H1 (cell line): ENCODE results near the gene ITGA5. TPM values are rescaled to one million over a fixed set of nuclear protein-coding genes. Genes with fewer than 3 reads are reported as not detected.

Source experiments
- CTCF ChIA-PET: fragments of 300-600 bp; sonication (Branson Sonifier 250); formaldehyde crosslinking; loops from one replicate; lab custom pipeline; 2021; ENCODE audit not compliant: partially characterized antibody; lab: Charles Lee
- POLR2A ChIA-PET: fragments of 300-600 bp; sonication (Branson Sonifier 250); formaldehyde crosslinking; loops from one replicate; lab custom pipeline; 2021; ENCODE audit warnings: inconsistent platforms; ENCODE audit not compliant: partially characterized antibody; lab: Charles Lee
- DNase-seq, 2 experiments: peaks; one replicate each; pipeline versions ENCODE4 v3.0.0 to v3.0.0-alpha.2; 2010 to 2022; ENCODE audit warnings: low spot score in 2 of 2, low read depth in 1 of 2, mixed read lengths in 1 of 2
- FAIRE-seq: peaks from 2 replicates; lab custom pipeline; 2011; peaks lifted over from hg19 to GRCh38; lab: Jason Lieb, UNC
- H2AFZ ChIP-seq: 2 replicates; pipeline ENCODE4 v1.8.1; 2012; ENCODE audit warnings: low read length, inconsistent platforms
- H2AK5ac ChIP-seq: 2 replicates; pipeline ENCODE4 v1.6.1; 2013; ENCODE audit warnings: low read depth, low read length
- H2BK120ac ChIP-seq: replicated peaks from 2 replicates; pipeline ENCODE3; 2013; ENCODE audit warnings: low read depth, low read length, inconsistent platforms
- H2BK12ac ChIP-seq: 2 replicates; pipeline ENCODE4 v1.6.1; 2013; ENCODE audit warnings: low read depth, low read length
- H2BK15ac ChIP-seq: 2 replicates; pipeline ENCODE4 v1.6.1; 2013; ENCODE audit warnings: low read length
- H2BK20ac ChIP-seq: 2 replicates; pipeline ENCODE4 v1.6.1; 2013; ENCODE audit warnings: low read length
- H2BK5ac ChIP-seq: 2 replicates; pipeline ENCODE4 v1.6.1; 2013; ENCODE audit warnings: low read depth, low read length
- H3K14ac ChIP-seq: 2 replicates; pipeline ENCODE4 v1.6.1; 2013; ENCODE audit warnings: inconsistent platforms; ENCODE audit not compliant: insufficient read length
- H3K18ac ChIP-seq: 2 replicates; pipeline ENCODE4 v1.6.1; 2013; ENCODE audit warnings: low read length; ENCODE audit errors: extremely low read depth
- H3K23ac ChIP-seq: 2 replicates; pipeline ENCODE4 v1.6.1; 2013; ENCODE audit warnings: inconsistent platforms; ENCODE audit not compliant: insufficient read length
- H3K23me2 ChIP-seq: 2 replicates; pipeline ENCODE4 v1.6.1; 2013; ENCODE audit warnings: low read depth, low read length
- H3K27ac ChIP-seq: 2 replicates; pipeline ENCODE4 v1.6.1; 2011; ENCODE audit warnings: low read depth, low read length, inconsistent platforms
- H3K27me3 ChIP-seq, 4 experiments: replicated peaks in 1 of 4; 1 replicate in 1 of 4; 2 replicates in 3 of 4; pipeline versions ENCODE4 v1.6.1 to v1.8.1; 2011 to 2013; ENCODE audit warnings: low read length in 3 of 4, mild to moderate bottlenecking in 3 of 4, inconsistent platforms in 2 of 4, mixed read lengths in 2 of 4, moderate library complexity in 1 of 4; ENCODE audit not compliant: control insufficient read depth in 3 of 4, insufficient read depth in 3 of 4; ENCODE audit errors: extremely low read depth in 1 of 4
- H3K36me3 ChIP-seq, 4 experiments: 2 replicates each; pipeline versions ENCODE4 v1.6.1 to v1.8.1; 2011 to 2013; ENCODE audit warnings: mild to moderate bottlenecking in 4 of 4, low read length in 3 of 4, moderate library complexity in 2 of 4, control low read depth in 1 of 4, inconsistent platforms in 1 of 4; ENCODE audit not compliant: insufficient read depth in 4 of 4, control insufficient read depth in 2 of 4
- H3K4ac ChIP-seq: replicated peaks from 2 replicates; pipeline ENCODE3; 2013; ENCODE audit warnings: low read length, low read depth, mixed read lengths, inconsistent platforms; ENCODE audit not compliant: insufficient read length
- H3K4me1 ChIP-seq, 4 experiments: replicated peaks in 1 of 4; 1 replicate in 1 of 4; 2 replicates in 3 of 4; pipeline versions ENCODE4 v1.6.1 to v1.8.1; 2011 to 2013; ENCODE audit warnings: low read length in 3 of 4, inconsistent platforms in 2 of 4, mixed read lengths in 1 of 4; ENCODE audit not compliant: insufficient read depth in 4 of 4, control insufficient read depth in 3 of 4
- H3K4me2 ChIP-seq, 2 experiments: 2 replicates each; pipeline versions ENCODE4 v1.6.1 to v1.8.1; 2011 to 2013; ENCODE audit warnings: low read depth in 2 of 2, low read length in 2 of 2, control low read depth in 1 of 2, inconsistent platforms in 1 of 2, mild to moderate bottlenecking in 1 of 2; ENCODE audit not compliant: insufficient read depth in 1 of 2
- H3K4me3 ChIP-seq, 4 experiments: fragments of 200-600, 300-600 bp in 1 of 4; sonication (generic), shearing (Covaris generic), sonication (Bioruptor Twin) in 1 of 4; 2 replicates each; pipeline versions ENCODE4 v1.5.1 to v1.8.1; 2011 to 2016; ENCODE audit warnings: low read length in 4 of 4, low read depth in 3 of 4, control low read depth in 2 of 4, inconsistent platforms in 2 of 4, mild to moderate bottlenecking in 2 of 4, mixed read lengths in 1 of 4, moderate library complexity in 1 of 4; ENCODE audit not compliant: insufficient read depth in 2 of 4; ENCODE audit errors: extremely low read depth in 1 of 4
- H3K56ac ChIP-seq: replicated peaks from 2 replicates; pipeline ENCODE3; 2013; ENCODE audit warnings: low read depth, mild to moderate bottlenecking, mixed read lengths, low read length, inconsistent platforms; ENCODE audit not compliant: insufficient read length
- H3K79me1 ChIP-seq: 2 replicates; pipeline ENCODE4 v1.6.1; 2013; ENCODE audit warnings: low read depth, low read length, control low read depth
- H3K79me2 ChIP-seq, 2 experiments: 2 replicates each; pipeline versions ENCODE4 v1.6.1 to v1.8.1; 2012 to 2013; ENCODE audit warnings: low read length in 2 of 2, mild to moderate bottlenecking in 2 of 2, inconsistent platforms in 1 of 2; ENCODE audit not compliant: insufficient read depth in 2 of 2, control insufficient read depth in 1 of 2
- H3K9ac ChIP-seq, 4 experiments: replicated peaks in 1 of 4; 1 replicate in 1 of 4; 2 replicates in 3 of 4; pipeline versions ENCODE4 v1.6.1 to v1.8.1; 2011 to 2013; ENCODE audit warnings: low read depth in 3 of 4, low read length in 3 of 4, control low read depth in 2 of 4, mild to moderate bottlenecking in 2 of 4, moderate library complexity in 2 of 4, inconsistent platforms in 1 of 4; ENCODE audit errors: extremely low read depth in 1 of 4
- H3K9me3 ChIP-seq, 2 experiments: 2 replicates each; pipeline versions ENCODE4 v1.6.1 to v1.8.1; 2012 to 2013; ENCODE audit warnings: mild to moderate bottlenecking in 2 of 2, moderate library complexity in 2 of 2, control low read depth in 1 of 2, inconsistent platforms in 1 of 2, low read depth in 1 of 2, low read length in 1 of 2, mixed read lengths in 1 of 2; ENCODE audit not compliant: insufficient read depth in 2 of 2
- H4K20me1 ChIP-seq, 2 experiments: replicated peaks in 1 of 2; 2 replicates each; pipeline versions ENCODE3 to v1.8.1; 2011 to 2013; ENCODE audit warnings: inconsistent platforms in 2 of 2, low read length in 2 of 2, mild to moderate bottlenecking in 1 of 2; ENCODE audit not compliant: insufficient read depth in 2 of 2, control insufficient read depth in 1 of 2
- H4K5ac ChIP-seq: 2 replicates; pipeline ENCODE4 v1.6.1; 2013; ENCODE audit warnings: low read length, low read depth, mixed read lengths, inconsistent platforms; ENCODE audit not compliant: insufficient read length
- H4K8ac ChIP-seq: 2 replicates; pipeline ENCODE4 v1.8.0; 2013; ENCODE audit warnings: mild to moderate bottlenecking, moderate library complexity, low read length, inconsistent platforms; ENCODE audit not compliant: insufficient read depth; ENCODE audit errors: extremely low read depth
- H4K91ac ChIP-seq: replicated peaks from 2 replicates; pipeline ENCODE3; 2013; ENCODE audit warnings: low read length, mixed read lengths, inconsistent platforms; ENCODE audit not compliant: insufficient read length
- BRCA1 ChIP-seq: IDR thresholded peaks from 2 replicates; pipeline ENCODE4 v1.6.1; 2012; ENCODE audit warnings: low read depth, low read length, improper control_type of control experiment
- CHD2 ChIP-seq: IDR thresholded peaks from 2 replicates; pipeline ENCODE4 v1.6.1; 2012; ENCODE audit warnings: low read length, improper control_type of control experiment
- EGR1 ChIP-seq: IDR thresholded peaks from 2 replicates; pipeline ENCODE4 v1.6.1; 2011; ENCODE audit warnings: low read depth, low read length, borderline replicate concordance
- EZH2 ChIP-seq: fragments of 200-600 bp; sonication (generic); IDR thresholded peaks from 2 replicates; pipeline ENCODE4 v1.7.1; 2012; ENCODE audit warnings: low read depth, mild to moderate bottlenecking, moderate library complexity, low read length, inconsistent platforms; ENCODE audit not compliant: severe bottlenecking
- HDAC6 ChIP-seq: IDR thresholded peaks from one replicate; pipeline ENCODE4 v1.7.1; 2012; ENCODE audit warnings: low read depth, mild to moderate bottlenecking, inconsistent platforms, low read length, moderate library complexity
- SAP30 ChIP-seq: fragments of 300-600 bp; sonication (generic); IDR thresholded peaks from 2 replicates; pipeline ENCODE4 v1.7.1; 2012; ENCODE audit warnings: low read length, moderate library complexity, mild to moderate bottlenecking, inconsistent platforms; ENCODE audit not compliant: insufficient read depth, insufficient replicate concordance
- YY1 ChIP-seq: IDR thresholded peaks from 2 replicates; pipeline ENCODE4 v1.6.1; 2011; ENCODE audit warnings: low read depth, mild to moderate bottlenecking, low read length
- WGBS, 2 experiments: shearing (Covaris generic) in 1 of 2; methylation state at CpG; one replicate each; pipeline versions ENCODE4 v1.1.6 to v1.1.7; 2013 to 2015; ENCODE audit warnings: low lambda C conversion rate in 2 of 2, mixed read lengths in 2 of 2, inconsistent platforms in 1 of 2, low coverage in 1 of 2, missing lambda C conversion rate in 1 of 2; ENCODE audit not compliant: insufficient replicate concordance in 2 of 2, insufficient coverage in 1 of 2, insufficient read length in 1 of 2; ENCODE audit errors: extremely low coverage in 1 of 2, missing lambda C conversion rate in 1 of 2; 5-methylcytosine and 5-hydroxymethylcytosine counted together
- polyA plus RNA-seq, 7 experiments: library from polyadenylated mRNA; depleted of rRNA in 3 of 7; stranded (reverse) in 5 of 7; unstranded in 2 of 7; fragments of >200 nt in 5 of 7; fragments of 200-250 nt in 2 of 7; gene quantifications; 1 replicate in 5 of 7; 2 replicates in 1 of 7; 4 replicates in 1 of 7; pipeline versions ENCODE4 v1.2.1 to v1.2.3, GENCODE V29; 2011 to 2013; ENCODE audit warnings: missing spikeins in 2 of 7, mixed read lengths in 2 of 7
- total RNA-seq: library from RNA; stranded (reverse); fragmentation: NEBNext Ultra II Directional; extraction: Animal tissue kit (Norgen Biotek cat#: 25700); gene quantifications from 2 replicates; pipeline ENCODE4 v1.2.1, GENCODE V29; 2021
- TF ChIP-seq, protein P1 (sequence below): IDR thresholded peaks from 2 replicates; pipeline ENCODE4 v1.6.1; 2012; ENCODE audit warnings: low read length, inconsistent platforms

ITGA5 gene
- total and polyA plus RNA-seq, 2 of the 8 experiments (the other 6 are each of a cell fraction or from before 2014, with no cell fraction given) = 11.6 to 19.4 TPM

DNA sequence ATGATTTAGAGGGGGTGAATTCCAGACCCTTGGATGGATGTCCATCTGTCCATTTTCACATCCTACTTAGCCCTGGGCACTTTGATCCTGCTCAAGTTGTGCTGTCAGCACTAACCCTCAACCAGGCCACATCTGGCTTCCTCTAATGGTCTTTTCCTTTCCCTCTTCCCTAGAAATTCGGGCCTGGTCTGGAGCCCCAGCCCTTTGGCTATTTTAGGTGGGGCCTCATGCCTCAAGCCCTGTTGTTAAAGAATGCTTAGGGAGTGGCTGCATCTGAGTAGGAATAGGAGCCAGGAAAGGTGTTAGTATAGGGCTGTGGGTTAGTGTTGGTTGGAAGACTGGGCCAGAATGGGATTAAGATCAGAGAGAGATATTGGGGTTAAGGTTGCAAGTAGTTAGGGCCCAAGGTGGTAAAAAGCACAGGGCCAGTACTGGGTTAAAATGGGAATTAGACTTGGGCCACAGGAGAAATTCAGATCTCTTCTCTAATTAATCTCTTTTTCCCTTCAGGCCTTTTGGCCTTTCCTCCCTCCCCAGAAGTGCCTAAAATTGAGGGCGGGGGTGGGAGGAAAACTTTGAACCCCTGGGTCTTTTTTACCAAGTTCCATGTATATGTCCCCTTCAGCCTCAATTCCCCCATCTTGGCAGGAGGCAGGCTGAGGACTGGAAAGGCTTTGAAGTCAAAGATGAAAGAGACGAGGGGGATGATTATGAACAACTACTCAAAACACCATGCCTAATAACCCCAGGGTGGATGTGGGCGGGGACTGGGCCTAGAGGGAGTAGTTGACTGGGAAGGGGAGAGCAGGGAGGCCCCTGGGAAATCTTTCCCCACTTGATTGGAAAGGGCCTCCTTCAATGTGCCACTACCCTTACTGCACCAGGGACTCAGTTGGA, 30.6 kb downstream of the ITGA5 start:
- Histone ChIP-seq H3K36me3 (peaks cover 0 to 3% (median 0%) of the 10 kb centered on the region in 4 experiments; a peak in 1 of 8 replicates), H3K9ac (no peak overlapping the region), H4K20me1 (peaks cover 0 to 4% of the 10 kb centered on the region in 2 experiments), H2AFZ (no peak overlapping the region), H2BK12ac (no peak overlapping the region), H2BK5ac (0 out of 2 replicates have a peak overlapping the region, but pooled peaks have one; percentile 50), H3K4me3 (peak overlapping the region in 1 of 4 experiments; percentile 11; a peak in 2 of 8 replicates), H3K18ac (peak overlapping the region; percentile 75; the same call in 1 of the 2 replicates), H2AK5ac (0 out of 2 replicates have a peak overlapping the region, but pooled peaks have one; percentile 18), H4K5ac (no peak overlapping the region), H3K79me2 (no peaks in the 10 kb centered on the region), H2BK20ac (peak overlapping the region; percentile 32; the same call in 1 of the 2 replicates), H2BK120ac (no peak overlapping the region), H3K56ac (no peak overlapping the region), H3K9me3 (no peaks in the 10 kb centered on the region), H3K27ac (no peak overlapping the region), H3K27me3 (peaks cover 0 to 4% (median 0%) of the 10 kb centered on the region in 4 experiments; a peak in 2 of 7 replicates), H3K23me2 (peaks cover 14% of the 10 kb centered on the region), H2BK15ac (0 out of 2 replicates have a peak overlapping the region, but pooled peaks have one; percentile 72), H3K4me2 (peak overlapping the region; percentile 14 to 76; a peak in 2 of 4 replicates), H3K4ac (no peak overlapping the region), H3K23ac (no peak overlapping the region), H3K4me1 (peaks cover 51 to 68% (median 58%) of the 10 kb centered on the region in 4 experiments), H4K8ac (no peak overlapping the region), H4K91ac (no peak overlapping the region), H3K79me1 (0 out of 2 replicates have a peak, but pooled peaks cover 3% of the 10 kb centered on the region), H3K14ac (no peak overlapping the region)
- ChIA-PET POLR2A (interaction anchor here (0.7 to 1.5 kb wide), 5 partner anchors 11 to 108 kb away, joined by 3 to 16 read pairs (median 3); partner anchors contain the start of genes CBX5 and HNRNPA1), CTCF (interaction anchor here (0.6 to 10.5 kb wide), 13 partner anchors 8 to 96 kb away, joined by 3 to 168 read pairs (median 6); partner anchors contain the start of gene ZNF385A)
- FAIRE-seq (no peak), DNase-seq (no peak)
- 49% methylated on average over 4 of the region's 4 CpGs; no CpG with 5 or more reads in 1 of the 2 experiments for WGBS, 2 experiments
- TF ChIP-seq, protein P1, sequence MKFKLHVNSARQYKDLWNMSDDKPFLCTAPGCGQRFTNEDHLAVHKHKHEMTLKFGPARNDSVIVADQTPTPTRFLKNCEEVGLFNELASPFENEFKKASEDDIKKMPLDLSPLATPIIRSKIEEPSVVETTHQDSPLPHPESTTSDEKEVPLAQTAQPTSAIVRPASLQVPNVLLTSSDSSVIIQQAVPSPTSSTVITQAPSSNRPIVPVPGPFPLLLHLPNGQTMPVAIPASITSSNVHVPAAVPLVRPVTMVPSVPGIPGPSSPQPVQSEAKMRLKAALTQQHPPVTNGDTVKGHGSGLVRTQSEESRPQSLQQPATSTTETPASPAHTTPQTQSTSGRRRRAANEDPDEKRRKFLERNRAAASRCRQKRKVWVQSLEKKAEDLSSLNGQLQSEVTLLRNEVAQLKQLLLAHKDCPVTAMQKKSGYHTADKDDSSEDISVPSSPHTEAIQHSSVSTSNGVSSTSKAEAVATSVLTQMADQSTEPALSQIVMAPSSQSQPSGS = no peak
- TF ChIP-seq HDAC6 (no peak), EGR1 (no peak), CHD2 (no peak), YY1 (no peak), EZH2 (no peak), SAP30 (no peak), BRCA1 (no peak)
